HCT116 (cell line): ENCODE results near the gene ESRRB. TPM values are rescaled to one million over a fixed set of nuclear protein-coding genes. Genes with fewer than 3 reads are reported as not detected.

Source experiments
- ATAC-seq: fragments of 200-7000 bp; cut with Tn5 transposase; 2 replicates; pipeline ENCODE4 v1.9.1; 2020; ENCODE audit warnings: mild to moderate bottlenecking, moderate library complexity
- BruUV-seq: library from RNA; stranded (reverse); fragments of 400-500 nt; replicated peaks from 2 replicates; lab custom pipeline; 2021; lab: Mats Ljungman, UMichigan
- CTCF ChIA-PET: fragments of 300-600 bp; sonication (Branson Sonifier 250); formaldehyde crosslinking; loops from one replicate; lab custom pipeline; 2021; ENCODE audit warnings: antibody characterized with exemption; lab: Charles Lee
- POLR2A ChIA-PET: fragments of 300-600, 350-600 bp; sonication (Branson Sonifier 250); formaldehyde crosslinking; loops from one replicate; lab custom pipeline; 2021; ENCODE audit warnings: antibody characterized with exemption; lab: Charles Lee
- RAD21 ChIA-PET, 2 experiments: fragments of 300-600 bp; sonication (Branson Sonifier 250); formaldehyde crosslinking; loops; one replicate each; lab custom pipeline; 2023; ENCODE audit warnings: low total read pairs in 2 of 2; ENCODE audit not compliant: uncharacterized antibody in 2 of 2, unreplicated experiment in 2 of 2, low non-redundant PET in 1 of 2; lab: Charles Lee
- DNase-seq: peaks from one replicate; pipeline ENCODE4 v3.0.0-alpha.2; 2010; ENCODE audit warnings: low read depth, low spot score
- H2AFZ ChIP-seq: fragments of 200-600 bp; shearing (Covaris generic), sonication (generic); 2 replicates; pipeline ENCODE4 v1.6.1; 2017; ENCODE audit warnings: low read depth, mixed run types, mixed read lengths, antibody characterized with exemption, low read length; ENCODE audit not compliant: poor library complexity, severe bottlenecking
- H3K27ac ChIP-seq: 2 replicates; pipeline ENCODE4 v1.5.1; 2012; ENCODE audit warnings: low read depth, low read length
- H3K27me3 ChIP-seq: fragments of 200-600 bp; sonication (generic); 2 replicates; pipeline ENCODE4 v1.6.1; 2016; ENCODE audit warnings: mixed run types, low read length, mixed read lengths; ENCODE audit not compliant: insufficient read depth
- H3K36me3 ChIP-seq, 2 experiments: fragments of 200-500 bp in 1 of 2; fragments of 200-600 bp in 1 of 2; sonication (Bioruptor generic) in 1 of 2; sonication (generic) in 1 of 2; 2 replicates each; pipeline versions ENCODE4 v1.5.1 to v1.6.1; 2014 to 2016; ENCODE audit warnings: low read length in 2 of 2, inconsistent platforms in 1 of 2, mixed read lengths in 1 of 2, mixed run types in 1 of 2; ENCODE audit not compliant: insufficient read depth in 2 of 2, control insufficient read depth in 1 of 2
- H3K4me1 ChIP-seq, 2 experiments: fragments of 200-600 bp in 1 of 2; sonication (generic) in 1 of 2; 2 replicates each; pipeline versions ENCODE4 v1.5.1 to v1.6.1; 2012 to 2017; ENCODE audit warnings: low read length in 2 of 2, inconsistent platforms in 1 of 2, mild to moderate bottlenecking in 1 of 2, mixed read lengths in 1 of 2, mixed run types in 1 of 2, moderate library complexity in 1 of 2; ENCODE audit not compliant: insufficient read depth in 2 of 2, control insufficient read depth in 1 of 2
- H3K4me2 ChIP-seq: fragments of 200-600 bp; sonication (generic); 2 replicates; pipeline ENCODE4 v1.6.1; 2017; ENCODE audit warnings: mixed run types, low read length, mixed read lengths
- H3K4me3 ChIP-seq, 2 experiments: fragments of 200-600 bp in 1 of 2; sonication (generic) in 1 of 2; replicated peaks in 1 of 2; 2 replicates each; pipeline ENCODE4 v1.5.1; 2011 to 2016; ENCODE audit warnings: low read length in 2 of 2, control low read depth in 1 of 2, low read depth in 1 of 2, mild to moderate bottlenecking in 1 of 2, mixed read lengths in 1 of 2, mixed run types in 1 of 2
- H3K79me2 ChIP-seq: fragments of 200-600 bp; sonication (generic); 2 replicates; pipeline ENCODE4 v1.6.1; 2017; ENCODE audit warnings: mild to moderate bottlenecking, mixed run types, low read length, moderate library complexity, mixed read lengths; ENCODE audit not compliant: insufficient read depth
- H3K9ac ChIP-seq: fragments of 200-600 bp; sonication (generic); 2 replicates; pipeline ENCODE4 v1.6.1; 2016; ENCODE audit warnings: low read length, mixed read lengths
- H3K9me2 ChIP-seq: fragments of 200-600 bp; sonication (generic), shearing (Covaris generic); 2 replicates; pipeline ENCODE4 v1.6.1; 2017; ENCODE audit warnings: mixed run types, mild to moderate bottlenecking, moderate library complexity; ENCODE audit not compliant: insufficient read depth
- H3K9me3 ChIP-seq, 2 experiments: fragments of 200-500 bp in 1 of 2; fragments of 200-600 bp in 1 of 2; sonication (Bioruptor generic) in 1 of 2; sonication (generic) in 1 of 2; 2 replicates each; pipeline ENCODE4 v1.6.1; 2014 to 2017; ENCODE audit warnings: low read length in 2 of 2, mixed read lengths in 2 of 2, inconsistent platforms in 1 of 2, low read depth in 1 of 2, mild to moderate bottlenecking in 1 of 2, mixed run types in 1 of 2, moderate library complexity in 1 of 2; ENCODE audit not compliant: control insufficient read depth in 1 of 2, insufficient read depth in 1 of 2
- H4K20me1 ChIP-seq: fragments of 200-600 bp; sonication (generic), shearing (Covaris generic); 2 replicates; pipeline ENCODE4 v1.6.1; 2017; ENCODE audit warnings: mixed run types, mild to moderate bottlenecking, moderate library complexity; ENCODE audit not compliant: insufficient read depth
- CBX3 ChIP-seq: IDR thresholded peaks from 2 replicates; pipeline ENCODE4 v1.6.1; 2012; ENCODE audit warnings: low read depth
- CEBPB ChIP-seq: IDR thresholded peaks from 2 replicates; pipeline ENCODE4 v1.6.1; 2012; ENCODE audit warnings: low read depth
- JUND ChIP-seq: IDR thresholded peaks from 2 replicates; pipeline ENCODE4 v1.6.1; 2012
- POLR2AphosphoS5 ChIP-seq: IDR thresholded peaks from 2 replicates; pipeline ENCODE4 v1.6.1; 2011; ENCODE audit warnings: mild to moderate bottlenecking, low read depth, low read length, moderate library complexity
- RAD21 ChIP-seq: IDR thresholded peaks from 2 replicates; pipeline ENCODE4 v1.6.1; 2012; ENCODE audit warnings: low read depth, mild to moderate bottlenecking
- SP1 ChIP-seq: IDR thresholded peaks from 2 replicates; pipeline ENCODE4 v1.6.1; 2012; ENCODE audit warnings: low read depth
- YY1 ChIP-seq: IDR thresholded peaks from 2 replicates; pipeline ENCODE4 v1.6.1; 2011; ENCODE audit warnings: low read length, low read depth, moderate library complexity, mild to moderate bottlenecking; ENCODE audit not compliant: insufficient replicate concordance; ENCODE audit errors: extremely low read depth
- intact Hi-C: fragments of 100-400 bp; cut with micrococcal nuclease; formaldehyde crosslinking; loops from 2 replicates; pipeline ENCODE4 v1.10.0; 2022
- total RNA-seq: library from RNA; stranded (reverse); gene quantifications from one replicate; pipeline ENCODE4 v1.2.1, GENCODE V29; 2021; ENCODE audit not compliant: unreplicated experiment
- TF ChIP-seq, protein P1 (sequence below): IDR thresholded peaks from 2 replicates; pipeline ENCODE4 v1.6.1; 2011; ENCODE audit warnings: mild to moderate bottlenecking, low read length, moderate library complexity; ENCODE audit not compliant: insufficient replicate concordance; ENCODE audit errors: extremely low read depth
- TF ChIP-seq, protein P2 (sequence below): IDR thresholded peaks from 2 replicates; pipeline ENCODE4 v1.6.1; 2012
- TF ChIP-seq, protein P3 (sequence below), 3 experiments: fragments of 200-600 bp in 1 of 3; sonication (generic) in 1 of 3; IDR thresholded peaks in 2 of 3; conservative IDR thresholded peaks in 1 of 3; 2 replicates each; pipeline ENCODE4 v1.5.1; 2012 to 2017; ENCODE audit warnings: low read depth in 2 of 3, low read length in 2 of 3, antibody characterized with exemption in 1 of 3, borderline replicate concordance in 1 of 3, control low read depth in 1 of 3, mild to moderate bottlenecking in 1 of 3, mixed read lengths in 1 of 3, mixed run types in 1 of 3, moderate library complexity in 1 of 3; ENCODE audit not compliant: insufficient read depth in 1 of 3

The ESRRB gene
- total RNA-seq, 1 experiment from 2014 or later: 1.9 TPM

DNA sequence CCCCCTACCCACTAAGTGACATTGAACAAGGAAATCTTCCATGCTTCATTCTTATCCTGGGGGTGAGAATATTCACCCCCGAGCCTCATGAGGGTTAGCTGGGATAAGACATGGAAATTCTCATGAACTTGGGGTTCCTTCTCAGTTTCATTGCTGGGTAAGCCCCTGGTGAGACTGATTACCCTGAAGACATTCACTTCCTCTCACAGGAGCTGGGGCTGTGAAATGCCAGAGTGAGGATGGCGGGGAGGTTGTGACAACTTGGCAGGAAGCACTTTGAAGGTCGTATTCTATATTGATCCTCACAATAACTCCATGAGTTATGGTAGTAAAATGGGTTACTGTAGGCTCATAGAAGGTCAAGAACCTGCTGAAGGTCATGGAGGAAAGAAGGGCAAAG lies 43.5 kb downstream of the ESRRB start (continued):
- TF ChIP-seq, protein P1, sequence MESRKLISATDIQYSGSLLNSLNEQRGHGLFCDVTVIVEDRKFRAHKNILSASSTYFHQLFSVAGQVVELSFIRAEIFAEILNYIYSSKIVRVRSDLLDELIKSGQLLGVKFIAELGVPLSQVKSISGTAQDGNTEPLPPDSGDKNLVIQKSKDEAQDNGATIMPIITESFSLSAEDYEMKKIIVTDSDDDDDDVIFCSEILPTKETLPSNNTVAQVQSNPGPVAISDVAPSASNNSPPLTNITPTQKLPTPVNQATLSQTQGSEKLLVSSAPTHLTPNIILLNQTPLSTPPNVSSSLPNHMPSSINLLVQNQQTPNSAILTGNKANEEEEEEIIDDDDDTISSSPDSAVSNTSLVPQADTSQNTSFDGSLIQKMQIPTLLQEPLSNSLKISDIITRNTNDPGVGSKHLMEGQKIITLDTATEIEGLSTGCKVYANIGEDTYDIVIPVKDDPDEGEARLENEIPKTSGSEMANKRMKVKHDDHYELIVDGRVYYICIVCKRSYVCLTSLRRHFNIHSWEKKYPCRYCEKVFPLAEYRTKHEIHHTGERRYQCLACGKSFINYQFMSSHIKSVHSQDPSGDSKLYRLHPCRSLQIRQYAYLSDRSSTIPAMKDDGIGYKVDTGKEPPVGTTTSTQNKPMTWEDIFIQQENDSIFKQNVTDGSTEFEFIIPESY: no peak

DNA sequence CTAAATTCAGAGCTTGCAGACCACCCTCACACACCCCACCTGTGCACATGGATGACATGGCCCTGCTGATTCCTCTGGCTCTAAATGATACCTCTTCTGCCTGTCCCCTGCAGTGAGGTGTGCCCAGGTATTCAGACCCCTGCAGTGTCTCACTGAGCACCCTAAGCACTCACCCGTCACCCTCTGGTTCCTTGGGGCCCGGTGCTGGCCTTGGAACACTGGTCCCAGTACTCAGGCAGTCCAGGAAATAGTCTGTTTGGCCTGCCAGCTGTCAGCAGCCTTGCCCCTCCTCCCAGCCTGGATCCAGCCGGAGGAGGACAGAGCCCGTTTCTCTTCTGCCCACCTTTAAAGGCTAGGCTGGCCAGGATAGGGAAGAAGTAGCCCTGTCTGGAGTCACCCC lies 44.9 kb downstream of the ESRRB start:
- Histone ChIP-seq H3K27me3 (no peaks in the 10 kb centered on the region), H3K4me2 (no peak overlapping the region), H3K9ac (no peak overlapping the region), H2AFZ (no peak overlapping the region), H3K4me3 (no peak overlapping the region), H3K4me1 (no peaks in the 10 kb centered on the region), H3K79me2 (no peaks in the 10 kb centered on the region), H3K9me3 (no peaks in the 10 kb centered on the region), H4K20me1 (no peaks in the 10 kb centered on the region), H3K36me3 (no peaks in the 10 kb centered on the region), H3K27ac (no peak overlapping the region), H3K9me2 (no peaks in the 10 kb centered on the region)
- no peak for DNase-seq
- ATAC-seq: no peak
- CTCF ChIA-PET: no interaction called here
- intact Hi-C loops: no loop called here
- POLR2A ChIA-PET: no interaction called here
- TF ChIP-seq, protein P2, sequence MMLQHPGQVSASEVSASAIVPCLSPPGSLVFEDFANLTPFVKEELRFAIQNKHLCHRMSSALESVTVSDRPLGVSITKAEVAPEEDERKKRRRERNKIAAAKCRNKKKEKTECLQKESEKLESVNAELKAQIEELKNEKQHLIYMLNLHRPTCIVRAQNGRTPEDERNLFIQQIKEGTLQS: no peak
- TF ChIP-seq YY1 (no peak), CBX3 (no peak), JUND (no peak), POLR2AphosphoS5 (no peak), CEBPB (no peak), SP1 (no peak), RAD21 (no peak)
- TF ChIP-seq, protein P1: no peak
- TF ChIP-seq, protein P3, sequence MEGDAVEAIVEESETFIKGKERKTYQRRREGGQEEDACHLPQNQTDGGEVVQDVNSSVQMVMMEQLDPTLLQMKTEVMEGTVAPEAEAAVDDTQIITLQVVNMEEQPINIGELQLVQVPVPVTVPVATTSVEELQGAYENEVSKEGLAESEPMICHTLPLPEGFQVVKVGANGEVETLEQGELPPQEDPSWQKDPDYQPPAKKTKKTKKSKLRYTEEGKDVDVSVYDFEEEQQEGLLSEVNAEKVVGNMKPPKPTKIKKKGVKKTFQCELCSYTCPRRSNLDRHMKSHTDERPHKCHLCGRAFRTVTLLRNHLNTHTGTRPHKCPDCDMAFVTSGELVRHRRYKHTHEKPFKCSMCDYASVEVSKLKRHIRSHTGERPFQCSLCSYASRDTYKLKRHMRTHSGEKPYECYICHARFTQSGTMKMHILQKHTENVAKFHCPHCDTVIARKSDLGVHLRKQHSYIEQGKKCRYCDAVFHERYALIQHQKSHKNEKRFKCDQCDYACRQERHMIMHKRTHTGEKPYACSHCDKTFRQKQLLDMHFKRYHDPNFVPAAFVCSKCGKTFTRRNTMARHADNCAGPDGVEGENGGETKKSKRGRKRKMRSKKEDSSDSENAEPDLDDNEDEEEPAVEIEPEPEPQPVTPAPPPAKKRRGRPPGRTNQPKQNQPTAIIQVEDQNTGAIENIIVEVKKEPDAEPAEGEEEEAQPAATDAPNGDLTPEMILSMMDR (IDR thresholded peaks at IDR 0.05 in 2 of 3, conservative IDR thresholded peaks at IDR 0.05 in 1 of 3; ENCODE audit: borderline replicate concordance in 1 of 3, insufficient read depth in 1 of 3, low read depth in 2 of 3, low read length in 2 of 3): no peak
- BruUV-seq: no TSS peak
- RAD21 ChIA-PET: no interaction called here
